Fibroblast of lung (primary cell): ENCODE data around the gene C1QTNF1. TPM values are rescaled to one million over a fixed set of nuclear protein-coding genes. Genes with fewer than 3 reads are reported as not detected.
A peak's percentile ranks its signal among the peaks of the same experiment; 100 is the strongest.

Source experiments
- DNase-seq, 2 donors: peaks; one replicate each; pipeline versions ENCODE4 v3.0.0 to v3.0.0-alpha.2; 2010; ENCODE audit warnings: low read depth in 2 of 2
- H2AFZ ChIP-seq: 2 replicates; pipeline ENCODE4 v1.5.1; 2012; ENCODE audit warnings: low read length, control low read depth, inconsistent platforms
- H3K27ac ChIP-seq: 2 replicates; pipeline ENCODE4 v1.5.1; 2011; ENCODE audit warnings: low read length, control low read depth; ENCODE audit not compliant: insufficient read depth
- H3K27me3 ChIP-seq: 2 replicates; pipeline ENCODE4 v1.5.1; 2011; ENCODE audit warnings: mild to moderate bottlenecking, low read length; ENCODE audit not compliant: control insufficient read depth, insufficient read depth
- H3K36me3 ChIP-seq: 2 replicates; pipeline ENCODE4 v1.5.1; 2011; ENCODE audit warnings: low read length; ENCODE audit not compliant: control insufficient read depth, insufficient read depth
- H3K4me1 ChIP-seq: 2 replicates; pipeline ENCODE4 v1.5.1; 2011; ENCODE audit warnings: low read length; ENCODE audit not compliant: control insufficient read depth, insufficient read depth; ENCODE audit errors: extremely low read depth
- H3K4me2 ChIP-seq: 2 replicates; pipeline ENCODE4 v1.5.1; 2011; ENCODE audit warnings: low read length, control low read depth; ENCODE audit not compliant: insufficient read depth; ENCODE audit errors: extremely low read depth
- H3K4me3 ChIP-seq, 4 experiments: fragments of 200-600 bp in 1 of 4; sonication (generic) in 1 of 4; replicated peaks in 1 of 4; 2 replicates each; pipeline ENCODE4 v1.5.1; 2011 to 2016; ENCODE audit warnings: low read length in 4 of 4, low read depth in 3 of 4, mild to moderate bottlenecking in 3 of 4, control low read depth in 2 of 4, inconsistent platforms in 1 of 4, mixed read lengths in 1 of 4; ENCODE audit not compliant: insufficient read depth in 1 of 4; ENCODE audit errors: control extremely low read depth in 1 of 4
- H3K79me2 ChIP-seq: 2 replicates; pipeline ENCODE4 v1.5.1; 2012; ENCODE audit warnings: mild to moderate bottlenecking, low read length, inconsistent platforms; ENCODE audit not compliant: control insufficient read depth, insufficient read depth
- H3K9ac ChIP-seq: 2 replicates; pipeline ENCODE4 v1.5.1; 2011; ENCODE audit warnings: mild to moderate bottlenecking, low read length, control low read depth; ENCODE audit not compliant: insufficient read depth
- H3K9me3 ChIP-seq: 2 replicates; pipeline ENCODE4 v1.5.1; 2012; ENCODE audit warnings: low read depth, low read length; ENCODE audit not compliant: control insufficient read depth, insufficient read depth
- H4K20me1 ChIP-seq: 2 replicates; pipeline ENCODE4 v1.5.1; 2011; ENCODE audit warnings: low read length; ENCODE audit not compliant: control insufficient read depth, insufficient read depth; ENCODE audit errors: extremely low read depth
- EZH2 ChIP-seq: IDR thresholded peaks from 2 replicates; pipeline ENCODE4 v1.5.1; 2012; ENCODE audit warnings: low read length, control low read depth, mild to moderate bottlenecking; ENCODE audit errors: missing control alignments
- polyA plus RNA-seq, 2 donors: library from polyadenylated mRNA; depleted of rRNA in 1 of 2; stranded (reverse) in 1 of 2; unstranded in 1 of 2; fragments of >200 nt; gene quantifications; 2 replicates each; pipeline ENCODE4 v1.2.1, GENCODE V29; 2011 to 2012; ENCODE audit warnings: missing spikeins in 1 of 2
- total RNA-seq: library from RNA; depleted of rRNA; stranded (reverse); fragments of >200 nt; gene quantifications from 2 replicates; pipeline ENCODE4 v1.2.1, GENCODE V29; 2014
- TF ChIP-seq, protein P1 (sequence below), 2 donors: IDR thresholded peaks in 1 of 2; conservative IDR thresholded peaks in 1 of 2; 1 replicate in 1 of 2; 2 replicates in 1 of 2; pipeline ENCODE4 v1.5.1; 2011 to 2012; ENCODE audit warnings: low read length in 2 of 2, control low read depth in 1 of 2, inconsistent platforms in 1 of 2, low read depth in 1 of 2, mild to moderate bottlenecking in 1 of 2

The C1QTNF1 gene
- total and polyA plus RNA-seq, 2 donors (not counting 1 experiment from before 2014, with no cell fraction given): 15.0 to 45.2 TPM

DNA sequence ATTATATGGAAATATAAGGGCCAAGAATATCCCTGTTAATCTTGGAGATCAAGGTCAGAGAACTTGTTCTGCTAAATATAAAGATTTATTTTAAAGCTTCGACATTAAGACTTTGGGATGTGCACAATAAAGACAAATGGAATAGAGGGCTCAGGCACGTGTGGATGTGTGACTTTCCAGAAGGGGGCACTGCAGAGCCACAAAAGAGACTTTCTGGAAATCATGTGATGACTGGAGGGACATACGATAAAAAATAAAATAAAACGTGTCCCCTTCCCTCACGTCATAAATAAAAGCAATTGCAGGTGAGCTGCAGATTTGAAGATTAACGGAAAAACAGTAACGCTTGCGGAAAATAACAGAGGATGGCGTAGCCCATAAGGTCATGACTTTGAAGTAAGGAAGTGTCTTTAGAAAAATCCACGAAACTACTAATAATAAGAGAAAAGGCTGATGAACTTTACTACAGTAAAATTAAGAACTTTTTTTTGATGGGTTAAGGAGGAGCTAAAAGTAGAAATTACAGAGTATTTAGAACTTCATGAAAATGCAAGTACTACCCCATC, 41.2 kb downstream of the C1QTNF1 start:
- Histone ChIP-seq H3K79me2 (no peaks in the 10 kb centered on the region), H3K36me3 (no peaks in the 10 kb centered on the region), H4K20me1 (no peaks in the 10 kb centered on the region), H3K27me3 (no peaks in the 10 kb centered on the region), H3K9me3 (no peaks in the 10 kb centered on the region), H3K9ac (no peak overlapping the region), H2AFZ (no peak overlapping the region), H3K4me3 (no peak overlapping the region), H3K4me2 (no peak overlapping the region), H3K27ac (no peak overlapping the region), H3K4me1 (no peaks in the 10 kb centered on the region)
- DNase-seq: peak; percentile 8 to 60
- no peak for TF ChIP-seq EZH2
- TF ChIP-seq, protein P1, sequence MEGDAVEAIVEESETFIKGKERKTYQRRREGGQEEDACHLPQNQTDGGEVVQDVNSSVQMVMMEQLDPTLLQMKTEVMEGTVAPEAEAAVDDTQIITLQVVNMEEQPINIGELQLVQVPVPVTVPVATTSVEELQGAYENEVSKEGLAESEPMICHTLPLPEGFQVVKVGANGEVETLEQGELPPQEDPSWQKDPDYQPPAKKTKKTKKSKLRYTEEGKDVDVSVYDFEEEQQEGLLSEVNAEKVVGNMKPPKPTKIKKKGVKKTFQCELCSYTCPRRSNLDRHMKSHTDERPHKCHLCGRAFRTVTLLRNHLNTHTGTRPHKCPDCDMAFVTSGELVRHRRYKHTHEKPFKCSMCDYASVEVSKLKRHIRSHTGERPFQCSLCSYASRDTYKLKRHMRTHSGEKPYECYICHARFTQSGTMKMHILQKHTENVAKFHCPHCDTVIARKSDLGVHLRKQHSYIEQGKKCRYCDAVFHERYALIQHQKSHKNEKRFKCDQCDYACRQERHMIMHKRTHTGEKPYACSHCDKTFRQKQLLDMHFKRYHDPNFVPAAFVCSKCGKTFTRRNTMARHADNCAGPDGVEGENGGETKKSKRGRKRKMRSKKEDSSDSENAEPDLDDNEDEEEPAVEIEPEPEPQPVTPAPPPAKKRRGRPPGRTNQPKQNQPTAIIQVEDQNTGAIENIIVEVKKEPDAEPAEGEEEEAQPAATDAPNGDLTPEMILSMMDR (conservative IDR thresholded peaks at IDR 0.05 in 1 of 2, IDR thresholded peaks at IDR 0.05 in 1 of 2; ENCODE audit: low read depth in 1 of 2, low read length in 2 of 2): peak; percentile 40 to 65

DNA sequence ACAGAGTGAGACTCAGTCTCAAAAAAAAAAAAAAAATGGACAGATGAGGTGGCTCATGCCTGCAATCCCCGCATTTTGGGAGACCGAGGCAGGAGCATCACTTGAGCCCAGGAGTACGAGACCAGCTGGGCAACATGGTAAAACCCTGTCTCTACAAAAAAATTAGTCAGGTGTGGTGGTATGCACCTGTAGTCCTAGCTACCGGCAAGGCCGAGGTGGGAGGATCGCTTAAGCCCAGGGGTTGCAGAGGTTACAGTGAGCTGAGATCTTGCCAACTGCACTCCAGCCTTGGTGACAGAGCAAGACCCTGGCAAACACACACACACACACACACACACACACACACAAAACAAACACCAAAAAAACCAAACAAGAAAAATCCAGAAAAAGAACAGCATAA, 43.0 kb downstream of the C1QTNF1 start:
- Histone ChIP-seq H3K79me2 (no peaks in the 10 kb centered on the region), H2AFZ (no peak overlapping the region), H3K4me3 (no peak overlapping the region), H4K20me1 (no peaks in the 10 kb centered on the region), H3K27me3 (no peaks in the 10 kb centered on the region), H3K36me3 (no peaks in the 10 kb centered on the region), H3K27ac (no peak overlapping the region), H3K4me1 (no peaks in the 10 kb centered on the region), H3K9ac (no peak overlapping the region), H3K9me3 (no peaks in the 10 kb centered on the region), H3K4me2 (no peak overlapping the region)
- TF ChIP-seq EZH2: no peak
- TF ChIP-seq, protein P1 (conservative IDR thresholded peaks at IDR 0.05 in 1 of 2, IDR thresholded peaks at IDR 0.05 in 1 of 2; ENCODE audit: low read depth in 1 of 2, low read length in 2 of 2): no peak
- DNase-seq: no peak

DNA sequence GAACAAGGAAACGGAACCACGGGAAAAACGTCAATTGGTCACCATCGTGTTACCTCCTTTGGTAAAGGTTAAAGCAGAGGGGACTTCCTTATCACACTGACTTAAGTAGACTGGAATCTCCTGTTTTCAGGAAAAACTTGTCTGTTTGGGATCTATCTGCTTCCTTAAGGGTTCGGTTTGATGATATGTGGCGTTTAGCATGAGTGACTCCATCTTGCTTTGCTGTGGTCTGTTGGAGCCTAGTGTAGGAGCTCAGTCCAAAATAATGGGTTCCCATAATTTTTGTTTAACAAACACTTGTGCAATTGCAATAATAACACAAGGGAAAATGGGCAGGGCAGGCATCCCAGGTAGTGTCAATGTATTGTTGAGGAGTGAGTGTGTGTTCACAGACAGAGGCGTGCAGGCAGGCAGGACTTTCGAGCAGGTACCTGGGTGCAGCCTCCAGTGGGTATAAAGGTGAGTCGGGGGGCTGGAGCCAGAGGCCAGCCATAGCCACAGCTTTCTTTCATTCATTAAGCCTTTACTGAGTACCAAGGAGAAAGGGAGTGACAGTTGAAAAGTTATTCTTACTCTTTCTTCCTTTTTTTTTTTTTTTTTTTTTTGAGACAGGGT, 46.4 kb downstream of the C1QTNF1 start:
- Histone ChIP-seq H3K4me2 (no peak overlapping the region), H3K27ac (no peak overlapping the region), H4K20me1 (no peaks in the 10 kb centered on the region), H3K9me3 (no peaks in the 10 kb centered on the region), H3K4me3 (no peak overlapping the region), H3K79me2 (no peaks in the 10 kb centered on the region), H3K36me3 (no peaks in the 10 kb centered on the region), H2AFZ (no peak overlapping the region), H3K4me1 (no peaks in the 10 kb centered on the region), H3K27me3 (no peaks in the 10 kb centered on the region), H3K9ac (no peak overlapping the region)
- DNase-seq: no peak
- TF ChIP-seq, protein P1 (conservative IDR thresholded peaks at IDR 0.05 in 1 of 2, IDR thresholded peaks at IDR 0.05 in 1 of 2; ENCODE audit: low read depth in 1 of 2, low read length in 2 of 2): no peak
- no peak for TF ChIP-seq EZH2
